SK-N-SH treated with all-trans-retinoic acid at 6 μM for 48 hours (cell line): ENCODE data around the gene TMEM263.

Source experiments
- BACH2 ChIP-seq: fragments of 250-450 bp; sonication (Bioruptor Pico); IDR thresholded peaks from 2 replicates; pipeline ENCODE4 v1.9.0; 2021; ENCODE audit warnings: mild to moderate bottlenecking, borderline replicate concordance
- ESRRG ChIP-seq: fragments of 250-450 bp; sonication (Bioruptor Pico); IDR thresholded peaks from 2 replicates; pipeline ENCODE4 v1.6.1; 2021; ENCODE audit warnings: mild to moderate bottlenecking
- GLIS3 ChIP-seq: fragments of 250-450 bp; sonication (Bioruptor Pico); IDR thresholded peaks from 2 replicates; pipeline ENCODE4 v1.5.0; 2020; ENCODE audit warnings: mild to moderate bottlenecking, moderate library complexity
- ISL1 ChIP-seq: fragments of 250-450 bp; sonication (Bioruptor Pico); IDR thresholded peaks from 2 replicates; pipeline ENCODE4 v2.1.2; 2022; ENCODE audit warnings: mild to moderate bottlenecking, moderate library complexity
- PPARA ChIP-seq: fragments of 250-450 bp; sonication (Bioruptor Pico); IDR thresholded peaks from 2 replicates; pipeline ENCODE4 v1.5.0; 2020; ENCODE audit warnings: mild to moderate bottlenecking, borderline replicate concordance
- ZC3H10 ChIP-seq: fragments of 250-450 bp; sonication (Bioruptor Pico); IDR thresholded peaks from 2 replicates; pipeline ENCODE4 v1.5.1; 2021; ENCODE audit warnings: mild to moderate bottlenecking, moderate library complexity
- ZFP3 ChIP-seq: fragments of 250-450 bp; sonication (Bioruptor Pico); IDR thresholded peaks from 2 replicates; pipeline ENCODE4 v1.5.0; 2020; ENCODE audit warnings: mild to moderate bottlenecking, moderate library complexity
- ZFP30 ChIP-seq: fragments of 450-650 bp; formaldehyde crosslinking; IDR thresholded peaks from 2 replicates; pipeline ENCODE4 v1.5.0; 2022; ENCODE audit warnings: mild to moderate bottlenecking, moderate library complexity
- TF ChIP-seq, protein P1 (sequence below): fragments of 250-450 bp; sonication (Bioruptor Pico); IDR thresholded peaks from 2 replicates; pipeline ENCODE4 v1.8.0; 2020; ENCODE audit warnings: mild to moderate bottlenecking, moderate library complexity, borderline replicate concordance

DNA sequence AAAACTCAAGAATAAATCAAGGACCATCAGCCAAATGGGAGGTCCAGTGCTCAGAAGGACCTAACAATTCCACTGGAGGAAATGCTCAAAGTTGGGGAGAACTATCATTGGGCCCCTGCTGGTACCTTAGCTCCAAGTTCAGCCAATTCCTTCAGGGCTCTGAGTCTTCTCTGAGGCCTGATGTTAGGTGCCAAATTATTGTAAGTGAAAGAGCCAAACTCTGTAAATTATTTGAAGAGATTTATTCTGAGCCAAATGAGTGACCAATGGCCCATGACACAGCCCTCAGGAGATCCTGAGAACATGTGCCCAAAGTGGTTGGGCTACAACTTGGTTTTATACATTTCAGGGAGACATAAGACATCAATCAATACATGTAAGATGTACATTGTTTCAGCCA, 8.2 kb upstream of the TMEM263 start:
- TF ChIP-seq, protein P1, sequence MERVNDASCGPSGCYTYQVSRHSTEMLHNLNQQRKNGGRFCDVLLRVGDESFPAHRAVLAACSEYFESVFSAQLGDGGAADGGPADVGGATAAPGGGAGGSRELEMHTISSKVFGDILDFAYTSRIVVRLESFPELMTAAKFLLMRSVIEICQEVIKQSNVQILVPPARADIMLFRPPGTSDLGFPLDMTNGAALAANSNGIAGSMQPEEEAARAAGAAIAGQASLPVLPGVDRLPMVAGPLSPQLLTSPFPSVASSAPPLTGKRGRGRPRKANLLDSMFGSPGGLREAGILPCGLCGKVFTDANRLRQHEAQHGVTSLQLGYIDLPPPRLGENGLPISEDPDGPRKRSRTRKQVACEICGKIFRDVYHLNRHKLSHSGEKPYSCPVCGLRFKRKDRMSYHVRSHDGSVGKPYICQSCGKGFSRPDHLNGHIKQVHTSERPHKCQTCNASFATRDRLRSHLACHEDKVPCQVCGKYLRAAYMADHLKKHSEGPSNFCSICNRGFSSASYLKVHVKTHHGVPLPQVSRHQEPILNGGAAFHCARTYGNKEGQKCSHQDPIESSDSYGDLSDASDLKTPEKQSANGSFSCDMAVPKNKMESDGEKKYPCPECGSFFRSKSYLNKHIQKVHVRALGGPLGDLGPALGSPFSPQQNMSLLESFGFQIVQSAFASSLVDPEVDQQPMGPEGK: no peak
- TF ChIP-seq ZFP3 (CRISPR knock-in tag): no peak
- no peak for TF ChIP-seq ZFP30 (CRISPR knock-in tag)
- TF ChIP-seq PPARA (CRISPR knock-in tag): no peak
- TF ChIP-seq ESRRG (CRISPR knock-in tag): no peak
- no peak for TF ChIP-seq GLIS3 (CRISPR knock-in tag)
- TF ChIP-seq BACH2 (CRISPR knock-in tag): no peak
- no peak for TF ChIP-seq ISL1
- no peak for TF ChIP-seq ZC3H10 (CRISPR knock-in tag)
